ENCODE measurements around the gene NLN. TPM values are rescaled to one million over a fixed set of nuclear protein-coding genes. Genes with fewer than 3 reads are reported as not detected.

Gene NLN
- total RNA-seq, 2 experiments from 2014 or later = 1.4 to 2.5 TPM

- DNase-seq (no peak), ATAC-seq (ENCODE audit: poor library complexity) (no peak)
- intact Hi-C loops (cut with DNase I, micrococcal nuclease) = no loop called here
- H3K4me1 ChIP-seq (ENCODE audit: insufficient read depth, low read length) = no peaks in the 10 kb centered on the region
- H3K27ac ChIP-seq (ENCODE audit: low read depth in 1 of 2, low read length in 2 of 2) = no peak overlapping the region
- no peak overlapping the region for H3K4me3 ChIP-seq (ENCODE audit: low read length)
- Mint-ChIP-seq H3K4me1 (ENCODE audit: low read depth) (peaks cover 25% of the 10 kb centered on the region), H3K36me3 (ENCODE audit: low read depth) (no peaks in the 10 kb centered on the region), H3K4me3 (no peak overlapping the region), H3K9me3 (no peaks in the 10 kb centered on the region), H3K27me3 (no peaks in the 10 kb centered on the region), H3K27ac (no peak overlapping the region)
- CTCF ChIA-PET = no interaction called here
- POLR2A ChIA-PET = interaction anchor here (0.6 kb wide), 2 partner anchors 193 to 291 kb away, joined by 3 read pairs; no protein-coding TSS in a partner anchor
- no peaks in the 10 kb centered on the region for H3K27me3 ChIP-seq (ENCODE audit: control insufficient read depth in 1 of 2, insufficient read depth in 2 of 2, low read length in 2 of 2)
- H3K9me3 ChIP-seq (ENCODE audit: control insufficient read depth in 1 of 2, insufficient read depth in 1 of 2, low read length in 2 of 2) = no peaks in the 10 kb centered on the region
- H3K36me3 ChIP-seq (ENCODE audit: insufficient read depth, low read length) = no peaks in the 10 kb centered on the region
- no peak for TF ChIP-seq CTCF (IDR thresholded peaks at IDR 0.05)
Measured at GRCh38 chr5:65811004-65811403, 89.0 kb downstream of the NLN start.

- intact Hi-C loops (cut with DNase I, micrococcal nuclease) = no loop called here
- no peak for TF ChIP-seq CTCF (IDR thresholded peaks at IDR 0.05)
- no peaks in the 10 kb centered on the region for H3K27me3 ChIP-seq (ENCODE audit: control insufficient read depth in 1 of 2, insufficient read depth in 2 of 2, low read length in 2 of 2)
- no peak for ATAC-seq (ENCODE audit: poor library complexity)
- no peaks in the 10 kb centered on the region for H3K4me1 ChIP-seq (ENCODE audit: insufficient read depth, low read length)
- ChIA-PET POLR2A (interaction anchor here (0.6 kb wide), 1 partner anchor 290 kb away, joined by 3 read pairs; no protein-coding TSS in a partner anchor), CTCF (no interaction called here)
- Mint-ChIP-seq H3K9me3 (no peaks in the 10 kb centered on the region), H3K27me3 (no peaks in the 10 kb centered on the region), H3K36me3 (ENCODE audit: low read depth) (no peaks in the 10 kb centered on the region), H3K4me3 (no peak overlapping the region), H3K27ac (no peak overlapping the region), H3K4me1 (ENCODE audit: low read depth) (peaks cover 25% of the 10 kb centered on the region)
- H3K4me3 ChIP-seq (ENCODE audit: low read length) = no peak overlapping the region
- H3K27ac ChIP-seq (ENCODE audit: low read depth in 1 of 2, low read length in 2 of 2) = no peak overlapping the region
- DNase-seq = no peak
- H3K36me3 ChIP-seq (ENCODE audit: insufficient read depth, low read length) = no peaks in the 10 kb centered on the region
- H3K9me3 ChIP-seq (ENCODE audit: control insufficient read depth in 1 of 2, insufficient read depth in 1 of 2, low read length in 2 of 2) = no peaks in the 10 kb centered on the region
Measured at GRCh38 chr5:65811885-65812284, 89.9 kb downstream of the NLN start.

GRCh38 chr5:65812648-65813047 lies 90.6 kb downstream of the NLN start:
- no peak overlapping the region for H3K27ac Mint-ChIP-seq
- Histone ChIP-seq H3K4me3 (ENCODE audit: low read length) (no peak overlapping the region), H3K27me3 (ENCODE audit: control insufficient read depth in 1 of 2, insufficient read depth in 2 of 2, low read length in 2 of 2) (no peaks in the 10 kb centered on the region), H3K4me1 (ENCODE audit: insufficient read depth, low read length) (no peaks in the 10 kb centered on the region), H3K36me3 (ENCODE audit: insufficient read depth, low read length) (no peaks in the 10 kb centered on the region), H3K27ac (ENCODE audit: low read depth in 1 of 2, low read length in 2 of 2) (no peak overlapping the region), H3K9me3 (ENCODE audit: control insufficient read depth in 1 of 2, insufficient read depth in 1 of 2, low read length in 2 of 2) (no peaks in the 10 kb centered on the region)
- ATAC-seq (ENCODE audit: poor library complexity) (peak; percentile 88), DNase-seq (peak in 5 of 14 experiments; percentile 8 to 42 (median 11))
- no peaks in the 10 kb centered on the region for H3K36me3 Mint-ChIP-seq (ENCODE audit: low read depth)
- no peaks in the 10 kb centered on the region for H3K9me3 Mint-ChIP-seq
- ChIA-PET CTCF (no interaction called here), POLR2A (no interaction called here)
- H3K4me3 Mint-ChIP-seq = no peak overlapping the region
- H3K4me1 Mint-ChIP-seq (ENCODE audit: low read depth) = peaks cover 25% of the 10 kb centered on the region
- TF ChIP-seq CTCF (IDR thresholded peaks at IDR 0.05) = no peak
- no peaks in the 10 kb centered on the region for H3K27me3 Mint-ChIP-seq
- intact Hi-C loops (cut with DNase I, micrococcal nuclease) = no loop called here

Measured in CD4-positive, alpha-beta T cell (primary cell).